BJ (cell line): ENCODE results near the gene RIN1. TPM values are rescaled to one million over a fixed set of nuclear protein-coding genes. Genes with fewer than 3 reads are reported as not detected.

ENCODE experiments used
- CTCF ChIA-PET: fragments of 350-600 bp; formaldehyde crosslinking; extraction: SDS; loops from one replicate; lab custom pipeline; 2021; ENCODE audit warnings: antibody characterized with exemption, inconsistent platforms; lab: Yijun Ruan, JAX
- POLR2A ChIA-PET: fragments of 300-600 bp; sonication (Branson Sonifier 250); formaldehyde crosslinking; extraction: SDS; loops from one replicate; lab custom pipeline; 2021; ENCODE audit warnings: antibody characterized with exemption; lab: Charles Lee
- DNase-seq: peaks from one replicate; pipeline ENCODE4 v3.0.0-alpha.2; 2011; ENCODE audit warnings: low read depth
- H3K27me3 ChIP-seq: 2 replicates; pipeline ENCODE4 v1.6.0; 2011; ENCODE audit warnings: low read length; ENCODE audit not compliant: control insufficient read depth, insufficient read depth
- H3K36me3 ChIP-seq: 2 replicates; pipeline ENCODE4 v1.5.1; 2011; ENCODE audit warnings: low read length; ENCODE audit not compliant: control insufficient read depth, insufficient read depth
- H3K4me3 ChIP-seq: 2 replicates; pipeline ENCODE4 v1.5.1; 2011; ENCODE audit warnings: low read depth, mild to moderate bottlenecking, control low read depth, low read length
- polyA plus RNA-seq: library from polyadenylated mRNA; depleted of rRNA; stranded (reverse); fragments of >200 nt; gene quantifications from 2 replicates; pipeline ENCODE4 v1.2.3, GENCODE V29; 2011; rRNA removed
- small RNA-seq: library from RNA; depleted of rRNA; stranded (forward); fragments of <200 nt; gene quantifications from one replicate; pipeline ENCODE3, GENCODE V24; 2012; ENCODE audit warnings: low replicate concordance, low read depth; ENCODE audit not compliant: insufficient read length
- TF ChIP-seq, protein P1 (sequence below): IDR thresholded peaks from 2 replicates; pipeline ENCODE4 v1.5.1; 2011; ENCODE audit warnings: low read depth, mild to moderate bottlenecking, control low read depth, inconsistent platforms, low read length, moderate library complexity; ENCODE audit not compliant: insufficient read depth

The RIN1 gene
- polyA plus RNA-seq, 1 experiment, result 9.2 TPM

GRCh38 chr11:66284526-66285078 lies 51.6 kb downstream of the RIN1 start:
- no peak for DNase-seq
- Histone ChIP-seq H3K4me3 (no peak overlapping the region), H3K36me3 (peaks cover 10% of the 10 kb centered on the region), H3K27me3 (no peaks in the 10 kb centered on the region)
- CTCF ChIA-PET, result interaction anchor here (1.2 to 1.3 kb wide), 3 partner anchors 12 to 62 kb away, joined by 3 to 5 read pairs (median 3); partner anchors contain the start of gene RIN1
- POLR2A ChIA-PET, result no interaction called here
- TF ChIP-seq, protein P1, sequence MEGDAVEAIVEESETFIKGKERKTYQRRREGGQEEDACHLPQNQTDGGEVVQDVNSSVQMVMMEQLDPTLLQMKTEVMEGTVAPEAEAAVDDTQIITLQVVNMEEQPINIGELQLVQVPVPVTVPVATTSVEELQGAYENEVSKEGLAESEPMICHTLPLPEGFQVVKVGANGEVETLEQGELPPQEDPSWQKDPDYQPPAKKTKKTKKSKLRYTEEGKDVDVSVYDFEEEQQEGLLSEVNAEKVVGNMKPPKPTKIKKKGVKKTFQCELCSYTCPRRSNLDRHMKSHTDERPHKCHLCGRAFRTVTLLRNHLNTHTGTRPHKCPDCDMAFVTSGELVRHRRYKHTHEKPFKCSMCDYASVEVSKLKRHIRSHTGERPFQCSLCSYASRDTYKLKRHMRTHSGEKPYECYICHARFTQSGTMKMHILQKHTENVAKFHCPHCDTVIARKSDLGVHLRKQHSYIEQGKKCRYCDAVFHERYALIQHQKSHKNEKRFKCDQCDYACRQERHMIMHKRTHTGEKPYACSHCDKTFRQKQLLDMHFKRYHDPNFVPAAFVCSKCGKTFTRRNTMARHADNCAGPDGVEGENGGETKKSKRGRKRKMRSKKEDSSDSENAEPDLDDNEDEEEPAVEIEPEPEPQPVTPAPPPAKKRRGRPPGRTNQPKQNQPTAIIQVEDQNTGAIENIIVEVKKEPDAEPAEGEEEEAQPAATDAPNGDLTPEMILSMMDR, result no peak

GRCh38 chr11:66283461-66284105 lies 52.7 kb downstream of the RIN1 start:
- TF ChIP-seq, protein P1, result no peak
- Histone ChIP-seq H3K4me3 (no peak overlapping the region), H3K27me3 (no peaks in the 10 kb centered on the region), H3K36me3 (peaks cover 10% of the 10 kb centered on the region)
- CTCF ChIA-PET, result interaction anchor here (0.9 to 4.1 kb wide), 13 partner anchors 10 to 138 kb away, joined by 3 to 60 read pairs (median 4); partner anchors contain the start of gene RAB1B
- POLR2A ChIA-PET, result interaction anchor here (0.7 kb wide), 1 partner anchor 26 kb away, joined by 5 read pairs; no protein-coding TSS in a partner anchor
- no peak for DNase-seq

DNA sequence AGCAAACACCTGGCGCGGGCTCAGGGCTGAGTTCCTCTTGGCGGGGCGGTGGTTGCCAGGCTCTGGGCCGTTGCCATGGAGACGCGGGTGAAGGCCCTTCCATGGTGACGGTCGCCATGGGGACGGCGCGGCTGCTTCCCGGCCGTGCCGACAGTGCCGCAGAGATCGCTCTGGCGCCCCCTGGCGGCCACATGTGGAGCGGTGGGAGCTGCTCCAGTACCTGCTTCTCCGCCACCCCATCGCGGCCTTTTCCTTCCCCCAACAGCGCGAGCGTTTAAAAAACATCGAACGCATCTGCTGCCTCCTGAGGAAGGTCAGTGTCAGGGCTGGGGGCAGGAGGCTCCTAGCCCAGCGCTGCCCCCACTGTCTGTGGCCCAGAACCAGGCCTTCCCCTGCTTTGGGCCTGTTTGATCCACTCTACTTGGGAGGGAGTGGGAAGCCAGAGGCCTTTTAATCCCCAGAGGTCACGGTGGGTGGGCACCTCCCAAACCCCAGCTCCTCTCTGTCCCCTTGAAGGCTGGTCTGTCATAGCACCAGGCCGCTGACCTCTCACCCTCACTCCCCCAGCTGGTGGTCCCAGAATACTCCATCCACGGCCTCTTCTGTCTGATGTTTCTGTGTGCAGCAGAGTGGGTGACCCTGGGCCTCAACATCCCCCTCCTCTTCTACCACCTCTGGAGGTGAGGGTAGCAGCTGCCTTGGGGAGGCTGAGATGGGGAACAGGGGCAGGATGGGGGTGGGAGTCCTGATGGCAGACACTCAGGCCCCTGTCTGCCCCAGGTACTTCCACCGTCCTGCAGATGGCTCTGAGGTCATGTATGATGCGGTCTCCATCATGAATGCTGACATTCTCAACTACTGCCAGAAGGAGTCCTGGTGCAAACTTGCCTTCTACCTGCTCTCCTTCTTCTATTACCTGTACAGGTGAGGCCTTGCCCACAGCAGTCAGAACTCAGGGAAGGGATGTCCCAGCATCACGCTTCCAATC lies 53.5 kb downstream of the RIN1 start:
- CTCF ChIA-PET, result interaction anchor here (0.7 to 4.1 kb wide), 24 partner anchors 8 to 394 kb away, joined by 3 to 60 read pairs (median 4); partner anchors contain the start of genes B4GAT1, FIBP, RAB1B and RIN1
- no peaks in the 10 kb centered on the region for H3K27me3 ChIP-seq
- POLR2A ChIA-PET, result interaction anchor here (0.6 kb wide), 1 partner anchor 525 kb away, joined by 3 read pairs; no protein-coding TSS in a partner anchor
- TF ChIP-seq, protein P1, result peak; percentile 97
- peak; percentile 59 for DNase-seq
- H3K36me3 ChIP-seq, result peaks cover 10% of the 10 kb centered on the region
- no peak overlapping the region for H3K4me3 ChIP-seq

Small RNA genes within 50 kb of the gene (small RNA-seq; reads per million reads assigned to genes)
- not detected for gene RF00017

Other genes starting within 250 kb of the RIN1 start
- 9.8 and 16.3 TPM in 2 replicates for gene KLC2, start 78.7 kb downstream of the RIN1 start, polyA plus RNA-seq
- gene RAB1B, start 67.8 kb downstream of the RIN1 start, polyA plus RNA-seq, result 170 and 251 TPM in 2 replicates
- 0.75 and 1.2 TPM in 2 replicates for gene CNIH2, start 58.3 kb downstream of the RIN1 start, polyA plus RNA-seq
- gene YIF1A, start 47.3 kb downstream of the RIN1 start, polyA plus RNA-seq, result 151 and 228 TPM in 2 replicates
- 0.15 TPM in 1 of 2 replicates, not detected in the other for gene TMEM151A, start 44.5 kb downstream of the RIN1 start, polyA plus RNA-seq
- gene CD248, start 19.4 kb downstream of the RIN1 start, polyA plus RNA-seq, result 83.0 and 180 TPM in 2 replicates
- gene BRMS1, start 8.7 kb upstream of the RIN1 start, polyA plus RNA-seq, result 36.7 and 46.3 TPM in 2 replicates
- gene B4GAT1, start 11.2 kb upstream of the RIN1 start, polyA plus RNA-seq, result 12.7 and 16.8 TPM in 2 replicates
- gene SLC29A2, start 35.3 kb upstream of the RIN1 start, polyA plus RNA-seq, result 0.21 and 0.48 TPM in 2 replicates
- gene NPAS4, start 84.6 kb upstream of the RIN1 start, polyA plus RNA-seq, result 0.43 and 0.72 TPM in 2 replicates
- gene MRPL11, start 102.4 kb upstream of the RIN1 start, polyA plus RNA-seq, result 52.7 and 54.5 TPM in 2 replicates
- gene PELI3, start 130.5 kb upstream of the RIN1 start, polyA plus RNA-seq, result 4.9 and 8.0 TPM in 2 replicates
- gene DPP3, start 144.0 kb upstream of the RIN1 start, polyA plus RNA-seq, result 49.5 and 85.2 TPM in 2 replicates
- 24.0 and 31.1 TPM in 2 replicates for gene BBS1, start 174.2 kb upstream of the RIN1 start, polyA plus RNA-seq
- gene ZDHHC24, start 209.6 kb upstream of the RIN1 start, polyA plus RNA-seq, result 9.1 and 11.9 TPM in 2 replicates
- gene ACTN3, start 210.5 kb upstream of the RIN1 start, polyA plus RNA-seq, result not detected in 2 replicates
- gene CTSF, start 232.2 kb upstream of the RIN1 start, polyA plus RNA-seq, result 30.4 and 44.0 TPM in 2 replicates